HL-60 (cell line): ENCODE results near the gene KIFC3.

Experiments
- POLR2AphosphoS5 ChIP-seq: IDR thresholded peaks from 2 replicates; pipeline ENCODE4 v1.6.1; 2012; ENCODE audit warnings: low read depth
- TF ChIP-seq, protein P1 (sequence below): IDR thresholded peaks from one replicate; pipeline ENCODE4 v1.5.1; 2011; ENCODE audit warnings: low read length, control low read depth, inconsistent platforms; ENCODE audit not compliant: insufficient read depth

DNA sequence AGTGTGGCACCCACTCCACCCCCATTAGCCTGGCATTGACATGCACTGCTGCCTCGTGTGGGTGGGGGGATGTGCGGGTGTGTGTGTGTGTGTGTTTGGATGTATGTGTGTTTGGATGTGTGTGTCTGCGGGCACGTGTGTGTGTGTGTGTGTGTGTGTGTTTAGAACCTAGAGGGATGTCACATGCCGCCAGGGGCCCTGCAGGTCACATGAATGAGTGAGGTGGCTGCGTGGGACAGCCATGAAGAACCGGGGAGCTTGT is 57.7 kb downstream of the KIFC3 start:
- TF ChIP-seq, protein P1, sequence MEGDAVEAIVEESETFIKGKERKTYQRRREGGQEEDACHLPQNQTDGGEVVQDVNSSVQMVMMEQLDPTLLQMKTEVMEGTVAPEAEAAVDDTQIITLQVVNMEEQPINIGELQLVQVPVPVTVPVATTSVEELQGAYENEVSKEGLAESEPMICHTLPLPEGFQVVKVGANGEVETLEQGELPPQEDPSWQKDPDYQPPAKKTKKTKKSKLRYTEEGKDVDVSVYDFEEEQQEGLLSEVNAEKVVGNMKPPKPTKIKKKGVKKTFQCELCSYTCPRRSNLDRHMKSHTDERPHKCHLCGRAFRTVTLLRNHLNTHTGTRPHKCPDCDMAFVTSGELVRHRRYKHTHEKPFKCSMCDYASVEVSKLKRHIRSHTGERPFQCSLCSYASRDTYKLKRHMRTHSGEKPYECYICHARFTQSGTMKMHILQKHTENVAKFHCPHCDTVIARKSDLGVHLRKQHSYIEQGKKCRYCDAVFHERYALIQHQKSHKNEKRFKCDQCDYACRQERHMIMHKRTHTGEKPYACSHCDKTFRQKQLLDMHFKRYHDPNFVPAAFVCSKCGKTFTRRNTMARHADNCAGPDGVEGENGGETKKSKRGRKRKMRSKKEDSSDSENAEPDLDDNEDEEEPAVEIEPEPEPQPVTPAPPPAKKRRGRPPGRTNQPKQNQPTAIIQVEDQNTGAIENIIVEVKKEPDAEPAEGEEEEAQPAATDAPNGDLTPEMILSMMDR = no peak
- no peak for TF ChIP-seq POLR2AphosphoS5
